Left lung (tissue), 10 donors: Measurements from ENCODE around the gene DDX53. TPM values are rescaled to one million over a fixed set of nuclear protein-coding genes. Genes with fewer than 3 reads are reported as not detected.
A peak's percentile ranks its signal among the peaks of the same experiment; 100 is the strongest.

Experiments used
- ATAC-seq: fragments of 200-7000 bp; cut with Tn5 transposase; one replicate; pipeline ENCODE4 v1.9.1; 2020; ENCODE audit warnings: moderate library complexity
- DNase-seq, 4 donors: peaks; one replicate each; pipeline ENCODE4 v3.0.0-alpha.2; 2013 to 2020
- H3K27ac ChIP-seq, 2 donors: fragments of 200-600 bp; sonication (generic) in 1 of 2; one replicate each; pipeline versions ENCODE4 v1.5.0 to v1.8.0; 2020 to 2021
- H3K27me3 ChIP-seq, 2 donors: fragments of 200-600 bp; sonication (generic) in 1 of 2; one replicate each; pipeline versions ENCODE4 v1.5.0 to v1.8.0; 2020 to 2021
- H3K36me3 ChIP-seq, 2 donors: fragments of 200-600 bp; sonication (generic) in 1 of 2; one replicate each; pipeline versions ENCODE4 v1.5.0 to v1.8.0; 2020 to 2021
- H3K4me1 ChIP-seq, 2 donors: fragments of 200-600 bp; one replicate each; pipeline ENCODE4 v1.8.0; 2021
- H3K4me3 ChIP-seq, 2 donors: fragments of 200-600 bp; sonication (generic) in 1 of 2; one replicate each; pipeline versions ENCODE4 v1.5.0 to v1.8.0; 2020 to 2021; ENCODE audit warnings: mild to moderate bottlenecking in 1 of 2
- H3K9me3 ChIP-seq, 2 donors: fragments of 200-600 bp; sonication (generic) in 1 of 2; one replicate each; pipeline versions ENCODE4 v1.5.0 to v1.8.0; 2020 to 2021
- intact Hi-C, 2 donors: fragments of 100-400 bp; cut with DNase I; formaldehyde crosslinking; loops; one replicate each; pipeline versions ENCODE4 v1.11.2 to v1.14.2; 2022
- polyA plus RNA-seq, 6 donors: library from polyadenylated mRNA; unstranded; fragments of 120-200 nt; gene quantifications; one replicate each; pipeline ENCODE4 v1.2.1, GENCODE V29; 2013; ENCODE audit not compliant: insufficient read length in 6 of 6
- total RNA-seq, 2 donors: library from RNA; stranded (reverse); fragmentation: NEBNext Ultra II Directional; extraction: Animal tissue kit (Norgen Biotek cat#: 25700); gene quantifications; one replicate each; pipeline ENCODE4 v1.2.1, GENCODE V29; 2021
- TF ChIP-seq, protein P1 (sequence below), 2 donors: fragments of 200-600 bp; sonication (generic) in 1 of 2; IDR thresholded peaks; one replicate each; pipeline versions ENCODE4 v1.5.0 to v1.8.0; 2021; ENCODE audit warnings: antibody characterized with exemption in 2 of 2
- donor health status: DM: no; HTN: yes; CAD: no.
- donor health status: DM: no; HTN: no; CAD: no.

The DDX53 gene
- total and polyA plus RNA-seq, 8 donors = not detected

DNA sequence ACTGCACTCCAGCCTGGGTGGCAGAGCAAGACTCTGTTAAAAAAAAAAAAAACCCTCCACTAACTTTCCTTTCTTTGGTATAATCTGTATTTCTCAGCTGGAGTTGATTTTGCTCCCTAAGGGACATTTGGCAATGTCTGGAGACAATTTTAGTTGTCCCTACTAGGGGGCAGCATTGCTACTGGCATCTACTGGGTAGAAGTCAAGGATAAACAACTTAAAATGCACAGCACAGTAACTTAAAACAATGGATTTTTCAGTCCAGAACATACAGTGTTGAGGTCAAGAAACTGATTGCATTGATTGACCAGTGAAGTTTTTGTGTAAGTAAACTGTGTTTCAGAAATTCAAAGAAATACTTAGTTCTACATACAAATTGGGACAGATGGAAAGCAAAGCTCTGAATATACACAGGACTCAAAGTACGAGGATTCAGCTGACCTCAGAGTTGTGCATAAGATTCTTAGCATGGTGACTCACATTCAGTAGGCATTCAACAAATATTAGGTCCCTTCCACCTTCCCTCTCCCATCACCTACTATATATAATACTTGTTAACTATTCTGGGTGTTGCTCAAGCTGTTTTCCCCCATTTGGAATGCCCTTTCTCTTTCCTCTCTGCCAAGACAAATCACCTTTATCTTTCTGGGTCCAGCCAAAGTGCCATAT is 8.8 kb downstream of the DDX53 start:
- peak in 1 of 4 donors; percentile 6 for DNase-seq

DNA sequence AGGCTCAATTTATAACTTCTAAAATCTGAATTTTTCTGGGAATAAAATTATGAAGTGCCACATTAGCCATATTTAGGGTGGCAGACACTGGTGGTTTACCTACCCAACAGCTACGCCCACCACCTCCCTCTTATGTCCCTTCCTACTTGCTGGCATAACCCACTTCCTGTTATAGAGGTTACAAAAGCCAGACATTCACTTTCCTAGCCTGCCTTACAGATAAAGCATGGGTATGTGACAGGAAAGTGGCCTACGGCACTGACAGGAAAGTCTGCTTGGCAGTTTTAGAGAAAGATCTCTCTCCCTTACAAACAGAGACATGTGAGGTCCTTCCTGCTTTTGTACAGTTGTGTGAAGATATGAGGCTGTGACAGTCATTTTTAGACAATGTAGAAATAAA is 12.4 kb downstream of the DDX53 start:
- no peak overlapping the region for H3K27ac ChIP-seq
- ATAC-seq (no peak), DNase-seq (no peak)
- H3K36me3 ChIP-seq = no peaks in the 10 kb centered on the region
- no peaks in the 10 kb centered on the region for H3K27me3 ChIP-seq
- no peak overlapping the region for H3K4me3 ChIP-seq
- intact Hi-C loops = no loop called here
- TF ChIP-seq, protein P1, sequence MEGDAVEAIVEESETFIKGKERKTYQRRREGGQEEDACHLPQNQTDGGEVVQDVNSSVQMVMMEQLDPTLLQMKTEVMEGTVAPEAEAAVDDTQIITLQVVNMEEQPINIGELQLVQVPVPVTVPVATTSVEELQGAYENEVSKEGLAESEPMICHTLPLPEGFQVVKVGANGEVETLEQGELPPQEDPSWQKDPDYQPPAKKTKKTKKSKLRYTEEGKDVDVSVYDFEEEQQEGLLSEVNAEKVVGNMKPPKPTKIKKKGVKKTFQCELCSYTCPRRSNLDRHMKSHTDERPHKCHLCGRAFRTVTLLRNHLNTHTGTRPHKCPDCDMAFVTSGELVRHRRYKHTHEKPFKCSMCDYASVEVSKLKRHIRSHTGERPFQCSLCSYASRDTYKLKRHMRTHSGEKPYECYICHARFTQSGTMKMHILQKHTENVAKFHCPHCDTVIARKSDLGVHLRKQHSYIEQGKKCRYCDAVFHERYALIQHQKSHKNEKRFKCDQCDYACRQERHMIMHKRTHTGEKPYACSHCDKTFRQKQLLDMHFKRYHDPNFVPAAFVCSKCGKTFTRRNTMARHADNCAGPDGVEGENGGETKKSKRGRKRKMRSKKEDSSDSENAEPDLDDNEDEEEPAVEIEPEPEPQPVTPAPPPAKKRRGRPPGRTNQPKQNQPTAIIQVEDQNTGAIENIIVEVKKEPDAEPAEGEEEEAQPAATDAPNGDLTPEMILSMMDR (IDR thresholded peaks at IDR 0.05) = no peak
- no peaks in the 10 kb centered on the region for H3K9me3 ChIP-seq
- H3K4me1 ChIP-seq = no peaks in the 10 kb centered on the region

More for the DNA sequence above, 8.8 kb downstream of the DDX53 start:
- intact Hi-C loops = no loop called here
- peak; percentile 55 for ATAC-seq
- Histone ChIP-seq H3K27ac (no peak overlapping the region), H3K4me1 (no peaks in the 10 kb centered on the region), H3K36me3 (no peaks in the 10 kb centered on the region), H3K4me3 (no peak overlapping the region), H3K27me3 (no peaks in the 10 kb centered on the region), H3K9me3 (no peaks in the 10 kb centered on the region)
- TF ChIP-seq, protein P1 (IDR thresholded peaks at IDR 0.05) = no peak

DNA sequence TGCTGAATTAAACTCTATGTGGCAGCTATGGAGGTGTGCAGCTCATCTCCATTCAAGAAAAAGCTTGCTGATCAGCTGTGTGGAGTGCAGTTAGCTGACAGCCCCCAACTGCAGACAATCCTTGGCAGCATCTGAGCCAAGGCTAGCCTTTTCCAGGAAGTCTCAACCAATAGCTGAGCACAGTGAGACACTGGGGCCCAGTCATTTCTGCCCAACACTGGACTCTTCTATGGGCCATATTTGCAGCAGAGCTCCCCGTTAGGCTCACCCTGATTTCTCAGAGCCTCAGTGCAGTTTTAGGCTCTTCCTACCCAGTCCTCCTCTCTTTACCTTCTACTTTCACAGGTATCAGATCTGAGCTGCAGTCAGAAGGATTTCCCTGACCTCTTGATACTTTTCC is 12.9 kb downstream of the DDX53 start:
- Histone ChIP-seq H3K27ac (no peak overlapping the region), H3K9me3 (no peaks in the 10 kb centered on the region), H3K4me1 (no peaks in the 10 kb centered on the region), H3K27me3 (no peaks in the 10 kb centered on the region), H3K36me3 (no peaks in the 10 kb centered on the region), H3K4me3 (no peak overlapping the region)
- intact Hi-C loops = no loop called here
- TF ChIP-seq, protein P1 (IDR thresholded peaks at IDR 0.05) = no peak
- DNase-seq = no peak
- ATAC-seq = no peak

DNA sequence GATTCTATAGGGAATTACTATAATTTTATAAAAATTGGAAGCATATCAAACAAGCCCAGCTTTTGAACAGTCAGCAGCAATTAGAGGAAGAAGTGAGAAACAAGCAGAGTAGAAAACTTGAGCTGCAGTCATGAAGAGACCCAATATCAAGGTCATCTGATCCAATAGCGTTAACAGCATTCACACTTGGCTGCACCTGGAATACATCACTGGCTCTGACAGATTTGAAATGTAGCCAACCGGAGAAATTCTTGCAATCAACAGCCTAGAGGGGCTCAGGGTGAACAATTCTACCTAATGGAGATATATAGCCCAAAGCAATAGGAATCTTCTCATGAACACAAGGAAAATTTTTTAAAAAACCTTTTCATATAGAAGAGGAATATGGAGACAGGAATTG is 13.6 kb downstream of the DDX53 start:
- DNase-seq = no peak
- intact Hi-C loops = no loop called here
- no peaks in the 10 kb centered on the region for H3K9me3 ChIP-seq
- TF ChIP-seq, protein P1 (IDR thresholded peaks at IDR 0.05) = no peak
- H3K4me1 ChIP-seq = no peaks in the 10 kb centered on the region
- no peaks in the 10 kb centered on the region for H3K36me3 ChIP-seq
- no peak overlapping the region for H3K27ac ChIP-seq
- H3K4me3 ChIP-seq = no peak overlapping the region
- ATAC-seq = no peak
- H3K27me3 ChIP-seq = no peaks in the 10 kb centered on the region

- intact Hi-C loops = no loop called here
- no peaks in the 10 kb centered on the region for H3K4me1 ChIP-seq
- no peaks in the 10 kb centered on the region for H3K36me3 ChIP-seq
- DNase-seq (no peak), ATAC-seq (no peak)
- no peaks in the 10 kb centered on the region for H3K27me3 ChIP-seq
- H3K4me3 ChIP-seq = no peak overlapping the region
- H3K9me3 ChIP-seq = no peaks in the 10 kb centered on the region
- TF ChIP-seq, protein P1 (IDR thresholded peaks at IDR 0.05) = no peak
- H3K27ac ChIP-seq = no peak overlapping the region
These were observed 31.8 kb downstream of the DDX53 start for GRCh38 chrX:23031600-23031999.
